Activated T-helper 1 cell treated with Interleukin-2 at 50 U/mL for 16 hours (primary cell): ENCODE results near the gene SYNE2.
"Not testable (repeated sequence)": the region's sequence is repeated elsewhere in the genome, so short reads cannot be mapped to it uniquely, and the experiment has no call there.

Experiments
- DNase-seq: peaks from one replicate; pipeline ENCODE4 v3.0.0-alpha.2; 2020; ENCODE audit warnings: low read depth

Gene SYNE2

DNA sequence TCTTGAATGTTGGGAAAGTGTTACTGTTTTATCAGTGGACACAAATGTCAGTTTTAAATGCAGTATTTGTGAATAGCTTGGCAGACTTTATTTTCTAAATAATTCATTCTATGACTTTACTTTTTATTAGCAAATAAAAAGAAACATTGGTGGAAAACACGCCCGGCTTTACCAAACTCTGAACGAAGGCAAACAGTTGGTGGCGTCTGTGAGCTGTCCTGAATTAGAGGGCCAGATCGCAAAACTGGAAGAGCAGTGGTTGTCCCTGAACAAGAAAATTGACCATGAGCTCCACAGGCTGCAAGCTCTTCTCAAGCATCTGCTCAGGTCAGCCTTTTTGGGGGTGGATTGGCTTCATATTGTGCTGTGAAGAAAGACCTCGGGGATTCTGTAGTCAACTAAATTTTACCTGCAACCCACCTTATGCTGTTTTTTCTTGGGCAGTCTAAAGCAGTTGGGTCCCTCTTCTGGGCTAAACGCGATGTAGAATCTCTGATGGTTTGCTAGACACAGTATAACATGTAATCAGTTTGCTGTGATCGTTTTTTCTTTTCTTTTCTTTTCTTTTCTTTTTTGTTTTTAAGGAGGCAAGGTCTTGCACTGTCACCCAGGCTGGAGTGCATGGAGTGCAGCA lies 285.0 kb downstream of the SYNE2 start:
- no peak for DNase-seq

DNA sequence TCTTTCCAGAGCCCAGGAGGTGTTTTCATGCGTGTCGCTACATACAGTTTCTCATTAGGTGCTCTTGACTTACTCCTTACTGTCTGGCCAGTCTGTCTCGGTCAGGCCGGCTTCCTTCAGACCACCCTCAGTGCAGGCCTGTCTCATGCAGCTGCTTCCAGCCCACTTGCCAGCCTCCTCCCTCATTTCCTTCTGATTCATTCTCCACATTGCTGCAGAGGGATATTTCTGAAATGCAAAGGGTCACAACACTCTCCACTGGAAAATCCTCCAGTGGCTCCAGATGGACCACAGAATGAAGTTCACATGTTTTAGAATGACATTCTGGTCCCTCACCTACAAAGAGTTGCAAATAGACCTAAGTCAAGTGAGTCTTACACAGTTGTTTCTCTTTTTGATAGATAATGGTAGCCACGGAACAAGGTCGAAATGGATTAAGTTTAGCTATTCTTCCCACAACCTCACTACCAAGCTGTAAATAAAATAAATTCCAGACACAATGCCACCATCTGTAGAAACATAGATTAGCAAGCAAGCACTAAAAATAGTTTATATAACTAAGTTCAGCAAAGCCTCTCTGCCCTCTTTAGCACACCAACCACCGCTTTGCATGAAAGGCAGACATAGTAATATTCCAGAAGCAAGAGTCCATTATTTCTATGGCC lies 294.5 kb downstream of the SYNE2 start:
- DNase-seq, result no peak

DNA sequence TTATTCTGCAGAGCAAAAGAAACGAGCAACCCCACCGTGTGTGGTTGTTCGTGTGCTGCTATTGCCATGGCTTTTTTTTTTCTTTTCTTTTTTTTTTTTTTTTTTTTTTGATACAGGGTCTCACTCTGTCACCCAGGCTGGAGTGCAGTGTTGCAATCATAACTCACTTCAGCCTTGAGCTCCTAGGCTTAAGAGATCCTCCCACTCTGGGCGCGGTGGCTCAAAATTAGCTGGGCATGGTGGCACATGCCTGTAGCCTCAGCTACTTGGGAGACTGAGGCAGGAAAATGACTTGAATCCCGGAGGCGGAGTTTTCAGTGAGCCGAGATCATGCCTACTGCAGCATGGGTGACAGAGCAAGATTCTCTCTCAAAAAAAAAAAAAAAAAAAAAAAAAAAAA lies 297.1 kb downstream of the SYNE2 start:
- DNase-seq, result no peak

DNA sequence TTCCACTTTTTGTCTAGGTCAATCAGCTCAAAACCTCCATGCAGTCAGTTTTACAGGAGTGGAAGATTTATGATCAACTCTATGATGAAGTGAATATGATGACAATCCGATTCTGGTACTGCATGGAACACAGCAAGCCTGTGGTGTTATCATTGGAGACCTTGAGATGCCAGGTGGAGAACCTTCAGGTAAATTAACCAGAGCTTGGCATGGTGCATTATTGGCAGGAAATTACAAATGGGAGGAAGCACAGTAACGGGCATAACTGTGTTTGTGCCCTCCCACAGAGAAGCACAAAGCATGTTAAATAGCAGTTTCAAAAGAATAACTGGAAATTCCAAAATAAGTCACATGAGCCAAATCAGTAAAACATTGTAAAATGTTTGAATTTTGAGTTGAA lies 305.8 kb downstream of the SYNE2 start:
- DNase-seq, result no peak

DNA sequence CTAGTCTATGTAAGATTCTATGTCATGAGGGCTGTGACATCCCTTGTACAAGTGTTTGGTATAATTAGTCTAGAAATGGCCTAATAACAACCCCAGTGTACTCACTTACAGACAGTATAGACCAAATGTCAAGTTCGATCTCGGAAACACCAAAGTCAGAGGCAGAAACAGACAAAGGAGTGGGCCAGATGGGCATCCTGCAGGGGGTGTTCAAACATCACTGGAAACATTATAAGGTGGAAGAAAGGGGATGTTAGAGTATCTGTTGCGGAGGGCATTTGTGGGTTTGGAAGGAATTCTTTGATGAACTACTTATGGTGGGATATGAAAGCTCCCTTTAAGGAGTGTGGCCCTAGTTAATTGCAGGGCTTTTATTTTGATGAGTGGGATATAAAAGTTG lies 306.8 kb downstream of the SYNE2 start:
- no peak for DNase-seq

DNA sequence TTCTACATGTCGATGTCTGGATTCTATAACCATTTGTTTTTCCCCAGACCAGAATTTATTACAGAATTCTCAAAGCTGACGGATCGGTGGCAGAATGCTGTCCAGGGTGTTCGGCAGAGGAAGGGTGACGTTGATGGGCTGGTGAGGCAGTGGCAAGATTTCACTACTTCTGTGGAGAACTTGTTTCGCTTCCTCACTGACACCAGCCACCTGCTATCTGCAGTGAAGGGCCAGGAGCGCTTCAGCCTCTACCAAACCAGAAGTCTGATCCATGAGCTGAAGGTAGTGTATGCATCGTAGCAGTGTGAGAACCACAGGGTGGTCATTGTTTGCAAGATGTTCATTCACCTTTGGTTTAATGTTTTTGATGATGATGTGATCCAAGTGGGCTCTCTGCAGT lies 317.4 kb downstream of the SYNE2 start:
- DNase-seq, result no peak

DNA sequence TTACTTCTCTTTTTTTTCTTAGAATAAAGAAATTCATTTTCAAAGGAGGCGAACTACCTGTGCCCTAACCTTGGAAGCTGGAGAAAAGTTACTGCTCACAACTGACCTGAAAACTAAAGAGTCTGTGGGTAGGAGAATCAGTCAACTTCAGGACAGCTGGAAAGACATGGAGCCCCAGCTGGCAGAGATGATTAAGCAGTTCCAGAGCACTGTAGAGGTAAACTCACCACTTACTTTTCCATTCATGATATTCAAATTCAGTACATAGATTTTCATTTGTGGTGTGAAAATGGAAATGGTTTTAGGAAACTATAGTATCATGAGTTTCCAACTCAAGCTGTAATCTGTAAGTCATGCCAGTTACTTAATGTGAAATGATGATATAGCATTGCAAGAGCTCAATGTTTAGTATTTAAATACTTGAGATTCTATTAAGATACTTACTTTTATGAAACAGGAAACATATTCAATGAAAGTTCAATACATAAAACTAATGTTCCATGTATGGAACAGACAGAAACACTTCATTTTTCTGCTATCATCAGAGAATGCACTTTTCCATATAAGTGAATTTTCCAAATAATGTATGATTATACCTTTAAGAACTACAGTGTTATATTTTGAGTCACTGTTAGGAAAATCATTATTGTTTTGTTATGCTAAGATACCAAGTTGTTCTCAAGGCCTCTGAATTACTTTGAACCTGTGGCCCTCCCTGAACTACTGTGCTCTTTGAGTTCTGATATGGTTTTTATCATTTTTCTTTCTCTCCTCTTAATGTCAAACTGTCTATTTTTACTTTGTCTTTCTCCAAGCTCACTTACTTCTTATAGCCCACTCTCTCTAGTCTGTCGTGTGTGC lies 322.3 kb downstream of the SYNE2 start:
- no peak for DNase-seq

DNA sequence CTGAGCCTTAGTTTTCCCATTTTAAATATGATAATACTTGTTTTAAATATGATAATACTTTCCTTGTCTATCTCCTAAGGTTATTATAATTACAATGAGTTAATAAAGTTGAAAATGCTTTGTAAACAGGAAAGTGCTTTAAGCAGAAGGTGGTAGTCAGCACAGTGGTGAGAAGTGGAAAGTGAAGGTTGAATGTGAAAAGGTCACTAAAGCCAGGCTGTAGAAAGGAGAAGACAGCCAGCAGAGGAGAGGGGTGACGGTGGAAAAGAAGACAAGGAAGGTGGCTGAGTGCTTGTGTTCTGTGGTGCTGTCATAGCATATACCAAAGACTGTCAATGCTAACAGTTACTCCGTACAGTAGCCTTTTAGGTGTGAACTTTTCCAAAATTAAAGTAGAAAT lies 323.5 kb downstream of the SYNE2 start:
- no peak for DNase-seq

DNA sequence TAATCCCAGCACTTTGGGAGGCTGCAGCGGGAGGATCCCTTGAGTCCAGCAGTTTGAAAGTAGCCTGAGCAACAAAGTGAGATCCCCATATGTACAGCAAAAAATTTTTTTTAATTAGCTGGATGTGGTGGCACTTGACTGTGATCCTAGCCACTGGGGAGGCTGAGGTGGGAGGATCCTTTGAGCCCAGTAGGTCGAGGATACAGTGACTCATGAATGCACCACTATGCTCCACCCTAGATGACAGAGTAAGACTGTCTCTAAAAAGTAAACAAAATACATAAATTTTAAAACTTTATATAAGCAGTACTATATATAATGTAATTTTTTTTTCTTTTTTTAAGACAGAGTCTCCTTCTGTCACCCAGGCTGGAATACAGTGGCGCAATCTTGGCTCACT lies 326.0 kb downstream of the SYNE2 start:
- no peak for DNase-seq

DNA sequence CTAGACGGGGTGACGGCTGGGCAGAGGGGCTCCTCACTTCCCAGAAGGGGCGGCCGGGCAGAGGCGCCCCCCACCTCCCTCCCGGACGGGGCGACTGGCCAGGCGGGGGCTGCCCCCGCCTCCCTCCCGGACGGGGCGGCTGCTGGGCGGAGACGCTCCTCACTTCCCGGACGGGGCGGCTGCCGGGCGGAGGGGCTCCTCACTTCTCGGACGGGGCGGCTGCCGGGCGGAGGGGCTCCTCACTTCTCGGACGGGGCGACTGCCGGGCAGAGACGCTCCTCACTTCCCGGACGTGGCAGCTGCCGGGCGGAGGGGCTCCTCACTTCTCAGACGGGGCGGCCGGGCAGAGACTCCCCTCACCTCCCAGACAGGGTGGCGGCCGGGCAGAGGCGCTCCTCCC lies 330.1 kb downstream of the SYNE2 start:
- not testable (repeated sequence) for DNase-seq

DNA sequence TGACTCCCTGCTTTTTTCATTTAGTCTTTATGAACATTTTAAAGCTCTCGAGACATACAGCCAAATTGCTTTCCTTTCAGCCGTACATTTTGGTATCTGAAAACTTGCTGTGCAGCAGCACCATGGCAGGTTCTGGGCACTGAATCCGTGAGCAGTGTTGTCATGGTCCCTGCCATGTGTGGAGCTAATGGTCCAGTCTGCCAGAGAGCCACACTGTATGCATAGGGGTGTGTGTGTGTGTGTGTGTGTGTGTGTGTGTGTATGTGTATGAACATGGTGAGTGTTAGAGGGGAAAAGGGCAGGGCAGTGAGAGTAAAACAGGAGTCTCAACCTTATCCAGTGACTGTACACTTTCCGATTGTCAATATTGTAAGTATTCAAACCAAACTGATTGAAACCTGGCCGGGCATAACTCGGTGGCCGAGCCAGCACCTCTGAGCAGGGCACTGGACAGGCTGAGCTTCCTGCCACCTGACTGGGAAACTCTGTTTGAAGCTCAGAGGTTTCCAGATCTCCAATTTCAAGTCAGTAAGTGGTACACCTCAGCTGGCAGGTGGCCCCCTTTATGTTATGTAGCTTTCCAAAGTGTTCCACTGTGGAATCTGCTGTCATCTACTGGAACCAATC lies 331.4 kb downstream of the SYNE2 start:
- DNase-seq, result no peak

DNA sequence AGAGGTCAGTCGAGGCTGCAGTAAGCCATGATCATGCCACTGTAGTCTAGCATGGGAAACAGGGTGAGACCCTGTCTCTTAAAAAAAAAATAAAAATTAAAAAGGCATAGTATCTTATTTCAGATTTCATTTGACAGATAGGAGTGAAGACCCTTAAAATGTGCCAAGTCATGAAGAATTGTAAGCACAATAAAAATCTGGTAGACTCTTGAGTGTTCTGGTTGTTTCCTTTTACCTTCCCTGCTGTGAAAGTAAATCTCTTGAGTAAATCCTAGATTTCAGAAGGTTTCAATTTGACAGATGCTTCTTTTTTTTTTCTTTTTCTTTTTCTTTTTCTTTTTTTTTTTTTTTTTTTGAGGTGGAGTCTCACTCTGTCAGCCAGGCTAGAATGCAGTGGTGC lies 332.4 kb downstream of the SYNE2 start:
- no peak for DNase-seq

DNA sequence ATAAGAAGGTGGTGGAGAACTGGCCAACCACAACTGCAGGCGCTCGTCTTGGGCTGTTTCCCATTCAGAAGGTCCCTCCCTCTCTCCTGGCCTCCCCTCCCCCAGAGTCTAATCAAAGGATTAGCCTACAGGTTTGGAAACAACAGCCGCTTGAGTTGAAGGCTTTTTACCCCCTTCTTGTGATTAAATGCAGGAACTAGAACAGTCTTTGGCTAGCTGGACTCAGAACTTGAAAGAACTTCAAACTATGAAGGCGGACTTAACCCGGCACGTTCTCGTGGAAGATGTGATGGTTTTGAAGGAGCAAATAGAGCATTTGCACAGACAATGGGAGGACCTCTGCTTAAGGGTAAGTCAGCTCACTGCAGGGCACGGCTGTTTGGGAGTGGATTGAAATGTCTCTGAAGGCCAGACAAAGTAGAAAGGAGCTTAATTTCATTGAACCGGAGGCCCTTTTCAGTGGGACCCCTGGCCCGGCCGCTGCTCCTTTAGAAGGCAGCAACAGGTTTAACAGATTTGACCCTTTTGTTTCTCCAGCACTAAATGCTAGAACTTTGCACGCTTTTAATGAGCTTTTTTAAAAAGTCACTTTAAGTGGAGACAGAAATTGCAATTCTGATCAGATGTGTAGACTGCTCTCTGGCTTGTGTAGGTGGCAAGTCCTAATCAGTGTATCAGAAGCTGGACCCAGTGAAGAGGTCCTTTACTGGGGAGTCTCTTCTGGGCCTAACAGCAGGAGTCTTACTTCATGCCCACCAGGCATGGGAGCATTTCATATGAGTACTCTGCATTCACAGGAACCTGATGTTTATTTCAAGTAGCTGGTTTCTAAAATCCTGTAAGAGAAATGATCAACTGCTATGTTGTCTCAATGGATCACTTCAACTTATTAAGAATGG lies 333.7 kb downstream of the SYNE2 start:
- DNase-seq, result no peak

DNA sequence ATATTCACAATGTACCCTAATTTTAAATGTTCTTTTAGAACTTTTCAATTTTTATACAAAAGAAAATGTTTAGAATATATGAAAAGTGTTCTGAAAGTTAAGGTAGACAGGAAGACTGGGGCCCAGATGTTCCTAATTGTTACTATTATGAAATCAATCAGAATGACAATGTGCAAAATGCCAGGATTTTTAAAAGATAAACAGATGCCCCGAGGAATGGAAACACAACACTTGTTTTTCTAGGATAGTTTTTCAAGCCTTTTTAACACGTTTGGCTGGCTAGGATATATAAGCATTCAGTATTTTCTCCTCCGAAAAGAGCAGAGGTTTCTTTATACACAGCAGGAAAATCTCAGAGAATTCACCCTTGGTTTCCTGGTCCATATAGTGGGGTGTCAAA lies 334.5 kb downstream of the SYNE2 start:
- DNase-seq, result no peak

DNA sequence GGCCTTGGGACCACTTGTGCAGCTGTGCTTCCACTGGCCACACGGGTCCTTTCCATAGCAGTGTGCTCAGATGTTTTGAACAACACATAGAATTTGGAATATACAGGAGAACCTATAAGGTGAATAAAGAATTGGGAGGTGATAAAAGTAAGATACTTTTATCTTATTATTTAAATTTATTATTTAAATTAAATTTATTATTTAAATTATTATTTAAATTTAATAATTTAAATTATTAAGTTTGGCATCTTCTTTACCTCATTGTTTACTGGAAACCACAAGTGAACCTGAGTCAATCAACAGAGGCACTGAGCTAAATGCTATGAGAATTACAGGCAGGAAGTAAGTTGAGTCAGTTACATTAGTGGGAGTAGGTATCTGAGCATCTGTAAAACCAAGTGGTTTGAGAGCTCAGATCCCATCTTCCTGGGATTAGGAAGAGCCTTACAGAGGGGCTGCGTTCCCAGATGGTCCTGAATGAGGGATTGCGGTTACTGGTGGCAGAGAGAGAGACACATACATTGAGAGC lies 338.2 kb downstream of the SYNE2 start:
- DNase-seq, result no peak

DNA sequence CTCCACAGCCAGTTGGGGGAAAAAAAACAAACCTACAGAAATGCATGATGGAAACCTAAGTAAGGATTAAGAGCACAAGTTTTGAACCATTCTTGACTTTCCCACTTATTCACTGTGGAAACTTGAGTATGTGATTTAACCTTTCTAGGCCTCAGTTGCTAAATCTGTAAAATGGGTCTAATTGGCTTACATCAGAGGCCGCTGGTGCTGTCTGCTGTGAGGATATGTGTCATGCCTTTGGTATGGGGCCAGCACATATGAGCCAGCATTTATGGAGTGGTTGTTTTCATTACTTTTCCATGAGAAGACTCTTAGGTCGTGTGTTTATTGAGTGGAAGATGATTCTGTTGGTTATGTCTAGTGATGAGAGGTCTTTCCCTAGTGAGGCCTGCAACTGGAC lies 339.0 kb downstream of the SYNE2 start:
- no peak for DNase-seq

DNA sequence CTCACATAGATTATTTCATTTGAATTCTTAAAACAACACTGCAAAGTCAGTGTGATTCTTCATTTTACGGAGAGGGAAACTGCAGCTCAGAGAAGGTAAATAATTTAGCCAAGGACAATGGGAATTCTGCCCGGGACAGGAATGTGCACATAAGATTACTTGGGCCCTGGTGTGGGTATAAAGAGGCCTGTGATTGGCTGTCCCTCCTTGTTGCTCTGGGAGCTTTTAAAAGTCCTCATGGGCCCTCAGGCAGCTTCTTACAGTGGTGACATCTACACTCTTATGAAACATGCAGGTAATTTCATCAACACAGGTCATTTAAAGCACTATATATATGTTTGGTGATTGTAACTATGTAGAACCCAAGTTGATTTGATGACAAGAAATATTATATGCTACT lies 341.0 kb downstream of the SYNE2 start:
- DNase-seq, result no peak

DNA sequence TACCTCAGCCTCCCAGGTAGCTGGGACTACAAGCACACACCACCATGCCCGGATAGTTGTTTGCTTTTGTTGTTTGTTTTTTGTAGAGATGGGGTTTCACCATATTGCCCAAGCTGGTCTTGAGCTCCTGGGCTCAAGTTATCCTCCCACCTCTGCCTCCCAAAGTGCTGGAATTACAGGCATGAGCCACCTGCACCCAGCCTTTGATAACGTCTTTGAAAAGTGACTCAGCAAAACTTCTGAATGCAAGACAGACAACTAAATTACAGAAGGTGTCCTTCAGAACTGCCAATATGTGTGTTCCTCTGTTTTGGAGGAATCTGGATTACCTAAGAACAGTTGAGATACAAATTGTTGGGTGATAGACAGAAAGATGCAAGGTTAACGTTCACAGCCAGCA lies 341.6 kb downstream of the SYNE2 start:
- no peak for DNase-seq

DNA sequence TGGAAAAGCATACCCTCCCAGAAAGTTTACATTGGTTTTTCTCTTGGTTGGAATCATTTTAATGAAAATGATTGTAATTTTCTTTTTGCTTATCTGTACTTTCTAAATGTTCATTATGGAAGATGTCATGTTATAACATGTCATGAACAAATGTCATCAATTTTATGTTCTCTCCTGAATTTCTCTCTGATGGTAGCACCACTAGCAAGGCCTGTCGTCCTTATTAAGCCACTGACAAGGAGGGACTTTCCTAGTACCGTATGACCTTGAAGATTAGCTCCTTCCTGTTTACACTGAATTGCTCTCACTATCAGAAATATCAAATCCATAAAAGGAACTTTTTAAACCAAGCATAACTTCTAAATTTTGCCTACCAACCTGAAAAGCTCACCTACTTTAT lies 342.4 kb downstream of the SYNE2 start:
- no peak for DNase-seq

DNA sequence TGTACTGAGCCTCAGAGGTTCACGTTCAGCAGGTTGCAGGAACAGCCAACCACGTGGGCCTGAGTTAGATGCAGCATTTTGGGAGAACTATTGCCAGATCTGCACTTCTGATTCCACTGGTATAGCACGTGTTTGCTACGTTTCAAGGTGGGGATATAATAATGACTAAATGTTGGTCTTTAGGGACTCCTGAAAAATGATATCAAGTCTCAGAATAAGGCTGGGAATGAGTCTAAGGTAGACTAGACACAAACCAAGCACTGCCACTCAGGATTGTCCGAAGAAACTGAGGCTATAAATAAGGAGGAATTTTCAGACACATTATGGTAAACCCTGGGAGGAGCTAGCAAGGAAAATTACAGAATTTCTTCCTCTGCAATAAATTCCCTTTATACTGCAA lies 343.3 kb downstream of the SYNE2 start:
- DNase-seq, result no peak

DNA sequence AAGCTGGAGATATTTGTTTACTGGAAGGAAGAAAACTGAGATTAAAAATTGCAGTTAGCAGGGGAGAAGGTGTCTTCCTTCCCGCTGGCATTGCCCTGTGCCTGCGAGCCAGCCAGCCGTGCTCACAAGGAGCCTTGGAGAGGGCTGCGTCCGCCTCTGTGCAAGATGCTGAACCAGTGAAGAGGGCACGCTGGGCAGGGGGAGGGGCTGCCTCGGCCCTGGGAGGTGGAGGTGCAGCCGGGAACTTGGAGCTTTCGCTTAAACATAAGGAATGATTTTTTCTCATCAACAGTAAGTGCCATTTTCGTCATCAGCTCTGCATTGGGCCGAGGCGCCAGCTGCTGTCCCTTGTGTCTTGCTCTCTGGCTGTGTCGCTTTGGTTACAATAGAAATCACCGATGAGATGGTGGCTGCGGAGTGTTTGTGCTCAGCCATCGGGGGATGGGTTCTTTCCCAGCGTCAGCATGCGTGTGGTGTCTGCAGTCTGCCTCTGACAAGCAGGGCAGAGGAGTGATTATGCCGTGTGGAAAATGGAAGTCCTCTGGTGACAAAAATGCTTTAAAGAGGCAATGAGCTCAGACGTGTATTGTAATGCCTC lies 344.1 kb downstream of the SYNE2 start:
- no peak for DNase-seq
